Measurements from ENCODE around the gene SORCS2. TPM values are rescaled to one million over a fixed set of nuclear protein-coding genes. Genes with fewer than 3 reads are reported as not detected.

Gene SORCS2
- under 0.01 TPM in 2 replicates for total RNA-seq

DNA sequence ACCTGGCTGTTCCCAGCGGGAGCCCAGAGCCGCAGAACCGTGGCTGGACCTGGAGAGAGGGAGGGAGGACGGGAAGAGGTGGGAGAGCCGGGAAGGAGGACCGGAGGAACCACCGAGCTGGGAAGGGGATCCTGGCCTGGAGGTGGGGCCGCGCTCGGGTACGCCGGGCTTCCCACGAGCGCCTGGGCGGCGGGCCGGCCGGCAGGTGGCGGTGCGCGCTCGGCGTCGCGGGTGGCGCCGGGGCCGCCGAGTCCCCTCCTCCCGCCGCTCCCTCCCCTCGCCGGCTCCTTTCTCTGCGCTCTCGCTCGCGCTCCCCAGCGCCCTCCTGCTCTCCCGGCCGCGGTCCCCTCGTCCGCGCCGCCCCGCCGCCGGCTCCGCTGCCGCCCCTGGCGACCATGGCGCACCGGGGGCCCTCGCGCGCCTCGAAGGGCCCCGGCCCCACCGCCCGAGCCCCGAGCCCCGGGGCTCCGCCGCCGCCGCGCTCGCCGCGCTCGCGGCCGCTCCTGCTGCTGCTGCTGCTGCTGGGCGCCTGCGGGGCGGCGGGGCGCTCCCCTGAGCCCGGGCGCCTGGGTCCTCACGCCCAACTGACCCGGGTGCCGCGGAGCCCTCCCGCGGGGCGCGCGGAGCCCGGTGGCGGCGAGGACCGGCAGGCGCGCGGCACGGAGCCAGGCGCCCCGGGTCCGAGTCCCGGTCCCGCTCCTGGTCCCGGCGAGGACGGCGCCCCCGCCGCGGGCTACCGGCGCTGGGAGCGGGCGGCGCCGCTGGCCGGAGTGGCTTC is at the start of gene SORCS2:
TSS of gene SORCS2 (plus strand) at position 287 of the 778 bp plus-strand sequence.

DNA sequence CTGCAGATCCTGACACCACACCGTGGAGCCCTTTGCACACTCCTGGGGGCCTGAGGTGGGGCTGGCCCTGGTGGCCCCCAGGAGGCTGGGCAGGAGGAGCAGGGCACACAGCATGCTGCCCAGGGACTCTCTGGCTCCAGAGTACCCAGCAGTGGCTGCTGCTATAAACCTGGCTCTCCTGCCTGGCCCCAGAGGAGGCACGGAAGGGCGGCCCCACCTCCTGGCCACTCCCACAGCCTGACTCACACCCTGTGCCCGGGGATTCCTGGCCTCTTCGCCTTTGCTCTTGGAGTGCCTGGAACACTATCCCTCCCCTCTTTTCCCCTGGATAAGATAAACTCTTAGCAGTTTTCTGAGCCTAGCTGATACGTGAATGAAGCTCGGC is 242.4 kb downstream of the SORCS2 start, which contains the start of gene PSAPL1:
TSS of gene PSAPL1 (minus strand) at position 165 of the 385 bp plus-strand sequence. CDS start at position 114, 51 bp downstream.

Small RNA genes within 50 kb of the gene (small RNA-seq; reads per million reads assigned to genes)
- gene MIR4274 (not detected), gene MIR4798 (not detected)

Other genes with a start within 250 kb of the SORCS2 start
- 9.6 and 9.9 TPM in 2 replicates for gene TADA2B, start 149.2 kb upstream of the SORCS2 start, total RNA-seq
- 32.7 and 33.4 TPM in 2 replicates for gene GRPEL1, start 124.5 kb upstream of the SORCS2 start, total RNA-seq
- not detected in 2 replicates for gene PSAPL1, start 242.4 kb downstream of the SORCS2 start, total RNA-seq